HG02642 (cell line): Measurements from ENCODE around the gene XPNPEP2.

Experiments
- ATAC-seq: cut with Tn5 transposase; IDR thresholded peaks from one replicate; pipeline ENCODE4 v1.9.1; 2021; ENCODE audit warnings: mild to moderate bottlenecking; ENCODE audit not compliant: unreplicated experiment, poor library complexity

Gene XPNPEP2

GRCh38 chrX:129738466-129739308 lies at the start of gene XPNPEP2:
XPNPEP2 (plus strand) TSS chrX:129738979; CDS start chrX:129739214, 235 bp downstream.
- ATAC-seq: no peak

- ATAC-seq: no peak
Observed at GRCh38 chrX:129689796-129690195, 49.0 kb upstream of the XPNPEP2 start.

- ATAC-seq: no peak
Observed at GRCh38 chrX:129690435-129690834, 48.3 kb upstream of the XPNPEP2 start.

GRCh38 chrX:129693354-129693753 lies 45.4 kb upstream of the XPNPEP2 start:
- ATAC-seq: no peak

GRCh38 chrX:129694805-129695204 lies 44.0 kb upstream of the XPNPEP2 start:
- no peak for ATAC-seq

GRCh38 chrX:129695535-129695934 lies 43.2 kb upstream of the XPNPEP2 start:
- ATAC-seq: no peak

GRCh38 chrX:129695937-129696336 lies 42.8 kb upstream of the XPNPEP2 start:
- ATAC-seq: no peak

GRCh38 chrX:129696463-129697155 lies 42.2 kb upstream of the XPNPEP2 start:
- ATAC-seq: no peak

- ATAC-seq: no peak
Observed at GRCh38 chrX:129697204-129697829, 41.5 kb upstream of the XPNPEP2 start.

GRCh38 chrX:129698150-129698549 lies 40.6 kb upstream of the XPNPEP2 start:
- no peak for ATAC-seq

GRCh38 chrX:129700536-129700935 lies 38.2 kb upstream of the XPNPEP2 start:
- no peak for ATAC-seq

- ATAC-seq: no peak
Observed at GRCh38 chrX:129701624-129702069, 37.1 kb upstream of the XPNPEP2 start.

GRCh38 chrX:129704491-129704890 lies 34.3 kb upstream of the XPNPEP2 start:
- ATAC-seq: no peak

GRCh38 chrX:129705377-129705925 lies 33.3 kb upstream of the XPNPEP2 start:
- no peak for ATAC-seq

GRCh38 chrX:129705988-129706387 lies 32.8 kb upstream of the XPNPEP2 start:
- ATAC-seq: no peak

- ATAC-seq: no peak
Observed at GRCh38 chrX:129706400-129707072, 32.2 kb upstream of the XPNPEP2 start.

- ATAC-seq: no peak
Observed at GRCh38 chrX:129714581-129714980, 24.2 kb upstream of the XPNPEP2 start.

GRCh38 chrX:129716507-129716906 lies 22.3 kb upstream of the XPNPEP2 start:
- no peak for ATAC-seq

GRCh38 chrX:129717892-129718291 lies 20.9 kb upstream of the XPNPEP2 start:
- ATAC-seq: no peak

- no peak for ATAC-seq
Observed at GRCh38 chrX:129718676-129719075, 20.1 kb upstream of the XPNPEP2 start.
